OCI-LY1 (cell line): Measurements from ENCODE around the gene RPL5.

ENCODE experiments used
- H2AFZ ChIP-seq: fragments of 200-600 bp; sonication (generic), shearing (Covaris generic); 2 replicates; pipeline ENCODE4 v1.6.0; 2014; ENCODE audit warnings: antibody characterized with exemption, mild to moderate bottlenecking, low read length
- H3F3A ChIP-seq: fragments of 200-600 bp; sonication (generic), shearing (Covaris generic); 2 replicates; pipeline ENCODE4 v1.6.0; 2014; ENCODE audit warnings: mild to moderate bottlenecking, antibody characterized with exemption, low read length, moderate library complexity; ENCODE audit not compliant: insufficient read depth
- H3K27ac ChIP-seq: fragments of 200-600 bp; sonication (generic); 2 replicates; pipeline ENCODE4 v1.5.1; 2014; ENCODE audit warnings: low read length, mixed run types, mild to moderate bottlenecking, low read depth; ENCODE audit not compliant: poor library complexity, severe bottlenecking
- H3K27me3 ChIP-seq: fragments of 200-600 bp; sonication (generic); 2 replicates; pipeline ENCODE4 v1.6.0; 2014; ENCODE audit warnings: antibody characterized with exemption, mild to moderate bottlenecking, low read length, moderate library complexity; ENCODE audit not compliant: insufficient read depth
- H3K36me3 ChIP-seq: fragments of 200-600 bp; sonication (generic); 2 replicates; pipeline ENCODE4 v1.6.1; 2014; ENCODE audit warnings: mild to moderate bottlenecking, antibody characterized with exemption, low read length, moderate library complexity, mixed read lengths; ENCODE audit not compliant: insufficient read depth
- H3K4me1 ChIP-seq: fragments of 200-600 bp; sonication (generic); 2 replicates; pipeline ENCODE4 v1.5.1; 2014; ENCODE audit warnings: mild to moderate bottlenecking, low read length, moderate library complexity; ENCODE audit not compliant: insufficient read depth, severe bottlenecking
- H3K4me2 ChIP-seq: fragments of 200-600 bp; sonication (generic), shearing (Covaris generic); 2 replicates; pipeline ENCODE4 v1.6.1; 2014; ENCODE audit warnings: low read length
- H3K4me3 ChIP-seq: fragments of 200-600 bp; sonication (generic); 2 replicates; pipeline ENCODE4 v1.5.1; 2014; ENCODE audit warnings: low read length, low read depth, mild to moderate bottlenecking, mixed read lengths; ENCODE audit not compliant: poor library complexity, severe bottlenecking
- H3K79me2 ChIP-seq: fragments of 200-600 bp; shearing (Covaris generic); 2 replicates; pipeline ENCODE4 v1.6.1; 2016; ENCODE audit warnings: mixed run types, low read length, mixed read lengths; ENCODE audit not compliant: insufficient read depth
- H3K9ac ChIP-seq: fragments of 200-600 bp; sonication (generic), shearing (Covaris generic); 2 replicates; pipeline ENCODE4 v1.6.1; 2014; ENCODE audit warnings: mild to moderate bottlenecking, low read length, mixed read lengths
- H3K9me2 ChIP-seq: fragments of 200-600 bp; sonication (generic), shearing (Covaris generic); 2 replicates; pipeline ENCODE4 v1.6.1; 2014; ENCODE audit warnings: low read depth, mild to moderate bottlenecking, low read length, mixed read lengths
- H3K9me3 ChIP-seq: fragments of 200-600 bp; shearing (Covaris generic); 2 replicates; pipeline ENCODE4 v1.6.1; 2014; ENCODE audit warnings: low read length, mixed read lengths
- H4K20me1 ChIP-seq: fragments of 200-600 bp; sonication (generic), shearing (Covaris generic); 2 replicates; pipeline ENCODE4 v1.6.0; 2016; ENCODE audit warnings: mild to moderate bottlenecking, low read length; ENCODE audit not compliant: insufficient read depth
- CTCF ChIP-seq: fragments of 200-600 bp; sonication (generic), shearing (Covaris generic); IDR thresholded peaks from 2 replicates; pipeline ENCODE4 v1.5.1; 2017; ENCODE audit warnings: mild to moderate bottlenecking, antibody characterized with exemption, low read length, moderate library complexity, mixed read lengths
- EZH2 ChIP-seq: fragments of 200-600 bp; sonication (generic), shearing (Covaris generic); IDR thresholded peaks from 2 replicates; pipeline ENCODE4 v1.8.0; 2017; ENCODE audit warnings: borderline replicate concordance, mixed run types, mild to moderate bottlenecking, antibody characterized with exemption, low read length, moderate library complexity, mixed read lengths

Gene RPL5

GRCh38 chr1:92803140-92803887 is 28.5 kb upstream of the RPL5 start:
- H3K9me2 ChIP-seq: no peaks in the 10 kb centered on the region
- H3K4me1 ChIP-seq: no peaks in the 10 kb centered on the region
- no peak overlapping the region for H2AFZ ChIP-seq
- no peaks in the 10 kb centered on the region for H4K20me1 ChIP-seq
- H3K79me2 ChIP-seq: no peaks in the 10 kb centered on the region
- no peaks in the 10 kb centered on the region for H3F3A ChIP-seq
- peaks cover 7% of the 10 kb centered on the region for H3K9me3 ChIP-seq
- H3K27me3 ChIP-seq: no peaks in the 10 kb centered on the region; the same call in 1 of the 2 replicates
- no peaks in the 10 kb centered on the region for H3K36me3 ChIP-seq
- no peak overlapping the region for H3K9ac ChIP-seq
- H3K27ac ChIP-seq: no peak overlapping the region
- H3K4me3 ChIP-seq: no peak overlapping the region
- TF ChIP-seq EZH2: no peak
- H3K4me2 ChIP-seq: no peak overlapping the region

- Histone ChIP-seq H3K9me2 (no peaks in the 10 kb centered on the region), H3K27ac (no peak overlapping the region), H3K4me1 (no peaks in the 10 kb centered on the region), H3K9me3 (peaks cover 7% of the 10 kb centered on the region), H3F3A (no peaks in the 10 kb centered on the region), H3K36me3 (no peaks in the 10 kb centered on the region), H3K4me2 (no peak overlapping the region), H3K79me2 (no peaks in the 10 kb centered on the region), H4K20me1 (no peaks in the 10 kb centered on the region), H3K9ac (no peak overlapping the region), H3K27me3 (no peaks in the 10 kb centered on the region; the same call in 1 of the 2 replicates), H3K4me3 (no peak overlapping the region), H2AFZ (no peak overlapping the region)
- TF ChIP-seq CTCF (no peak), EZH2 (no peak)
These were observed 27.1 kb upstream of the RPL5 start for GRCh38 chr1:92804721-92805201.

GRCh38 chr1:92805216-92805615 is 26.6 kb upstream of the RPL5 start:
- Histone ChIP-seq H3K4me2 (no peak overlapping the region), H2AFZ (no peak overlapping the region), H3K9me2 (no peaks in the 10 kb centered on the region), H3K79me2 (no peaks in the 10 kb centered on the region), H3K36me3 (no peaks in the 10 kb centered on the region), H3K4me3 (no peak overlapping the region), H3K4me1 (no peaks in the 10 kb centered on the region), H4K20me1 (no peaks in the 10 kb centered on the region), H3F3A (no peaks in the 10 kb centered on the region), H3K9me3 (peaks cover 7% of the 10 kb centered on the region), H3K9ac (no peak overlapping the region), H3K27ac (no peak overlapping the region), H3K27me3 (no peaks in the 10 kb centered on the region; the same call in 1 of the 2 replicates)
- TF ChIP-seq EZH2 (no peak), CTCF (no peak)

GRCh38 chr1:92808381-92808780 is 23.5 kb upstream of the RPL5 start:
- no peaks in the 10 kb centered on the region for H3K79me2 ChIP-seq
- H3K4me1 ChIP-seq: no peaks in the 10 kb centered on the region
- no peak overlapping the region for H3K27ac ChIP-seq
- H3K9me3 ChIP-seq: peaks cover 7% of the 10 kb centered on the region
- no peak overlapping the region for H3K9ac ChIP-seq
- TF ChIP-seq CTCF (no peak), EZH2 (no peak)
- H3K4me2 ChIP-seq: no peak overlapping the region
- H3K9me2 ChIP-seq: no peaks in the 10 kb centered on the region
- no peak overlapping the region for H2AFZ ChIP-seq
- no peak overlapping the region for H3K4me3 ChIP-seq
- no peaks in the 10 kb centered on the region for H3F3A ChIP-seq
- no peaks in the 10 kb centered on the region for H3K36me3 ChIP-seq
- H4K20me1 ChIP-seq: no peaks in the 10 kb centered on the region
- H3K27me3 ChIP-seq: no peaks in the 10 kb centered on the region; the same call in 1 of the 2 replicates
